HCT116 (cell line): ENCODE measurements around the gene MAPRE2. TPM values are rescaled to one million over a fixed set of nuclear protein-coding genes. Genes with fewer than 3 reads are reported as not detected.

ENCODE experiments used
- ATAC-seq: fragments of 200-7000 bp; cut with Tn5 transposase; 2 replicates; pipeline ENCODE4 v1.9.1; 2020; ENCODE audit warnings: mild to moderate bottlenecking, moderate library complexity
- BruUV-seq: library from RNA; stranded (reverse); fragments of 400-500 nt; replicated peaks from 2 replicates; lab custom pipeline; 2021; lab: Mats Ljungman, UMichigan
- CTCF ChIA-PET: fragments of 300-600 bp; sonication (Branson Sonifier 250); formaldehyde crosslinking; loops from one replicate; lab custom pipeline; 2021; ENCODE audit warnings: antibody characterized with exemption; lab: Charles Lee
- POLR2A ChIA-PET: fragments of 300-600, 350-600 bp; sonication (Branson Sonifier 250); formaldehyde crosslinking; loops from one replicate; lab custom pipeline; 2021; ENCODE audit warnings: antibody characterized with exemption; lab: Charles Lee
- RAD21 ChIA-PET, 2 experiments: fragments of 300-600 bp; sonication (Branson Sonifier 250); formaldehyde crosslinking; loops; one replicate each; lab custom pipeline; 2023; ENCODE audit warnings: low total read pairs in 2 of 2; ENCODE audit not compliant: uncharacterized antibody in 2 of 2, unreplicated experiment in 2 of 2, low non-redundant PET in 1 of 2; lab: Charles Lee
- DNase-seq: peaks from one replicate; pipeline ENCODE4 v3.0.0-alpha.2; 2010; ENCODE audit warnings: low read depth, low spot score
- H2AFZ ChIP-seq: fragments of 200-600 bp; shearing (Covaris generic), sonication (generic); 2 replicates; pipeline ENCODE4 v1.6.1; 2017; ENCODE audit warnings: low read depth, mixed run types, mixed read lengths, antibody characterized with exemption, low read length; ENCODE audit not compliant: poor library complexity, severe bottlenecking
- H3K27ac ChIP-seq: 2 replicates; pipeline ENCODE4 v1.5.1; 2012; ENCODE audit warnings: low read depth, low read length
- H3K27me3 ChIP-seq: fragments of 200-600 bp; sonication (generic); 2 replicates; pipeline ENCODE4 v1.6.1; 2016; ENCODE audit warnings: mixed run types, low read length, mixed read lengths; ENCODE audit not compliant: insufficient read depth
- H3K36me3 ChIP-seq, 2 experiments: fragments of 200-500 bp in 1 of 2; fragments of 200-600 bp in 1 of 2; sonication (Bioruptor generic) in 1 of 2; sonication (generic) in 1 of 2; 2 replicates each; pipeline versions ENCODE4 v1.5.1 to v1.6.1; 2014 to 2016; ENCODE audit warnings: low read length in 2 of 2, inconsistent platforms in 1 of 2, mixed read lengths in 1 of 2, mixed run types in 1 of 2; ENCODE audit not compliant: insufficient read depth in 2 of 2, control insufficient read depth in 1 of 2
- H3K4me1 ChIP-seq, 2 experiments: fragments of 200-600 bp in 1 of 2; sonication (generic) in 1 of 2; 2 replicates each; pipeline versions ENCODE4 v1.5.1 to v1.6.1; 2012 to 2017; ENCODE audit warnings: low read length in 2 of 2, inconsistent platforms in 1 of 2, mild to moderate bottlenecking in 1 of 2, mixed read lengths in 1 of 2, mixed run types in 1 of 2, moderate library complexity in 1 of 2; ENCODE audit not compliant: insufficient read depth in 2 of 2, control insufficient read depth in 1 of 2
- H3K4me2 ChIP-seq: fragments of 200-600 bp; sonication (generic); 2 replicates; pipeline ENCODE4 v1.6.1; 2017; ENCODE audit warnings: mixed run types, low read length, mixed read lengths
- H3K4me3 ChIP-seq, 2 experiments: fragments of 200-600 bp in 1 of 2; sonication (generic) in 1 of 2; replicated peaks in 1 of 2; 2 replicates each; pipeline ENCODE4 v1.5.1; 2011 to 2016; ENCODE audit warnings: low read length in 2 of 2, control low read depth in 1 of 2, low read depth in 1 of 2, mild to moderate bottlenecking in 1 of 2, mixed read lengths in 1 of 2, mixed run types in 1 of 2
- H3K79me2 ChIP-seq: fragments of 200-600 bp; sonication (generic); 2 replicates; pipeline ENCODE4 v1.6.1; 2017; ENCODE audit warnings: mild to moderate bottlenecking, mixed run types, low read length, moderate library complexity, mixed read lengths; ENCODE audit not compliant: insufficient read depth
- H3K9ac ChIP-seq: fragments of 200-600 bp; sonication (generic); 2 replicates; pipeline ENCODE4 v1.6.1; 2016; ENCODE audit warnings: low read length, mixed read lengths
- H3K9me2 ChIP-seq: fragments of 200-600 bp; sonication (generic), shearing (Covaris generic); 2 replicates; pipeline ENCODE4 v1.6.1; 2017; ENCODE audit warnings: mixed run types, mild to moderate bottlenecking, moderate library complexity; ENCODE audit not compliant: insufficient read depth
- H3K9me3 ChIP-seq, 2 experiments: fragments of 200-500 bp in 1 of 2; fragments of 200-600 bp in 1 of 2; sonication (Bioruptor generic) in 1 of 2; sonication (generic) in 1 of 2; 2 replicates each; pipeline ENCODE4 v1.6.1; 2014 to 2017; ENCODE audit warnings: low read length in 2 of 2, mixed read lengths in 2 of 2, inconsistent platforms in 1 of 2, low read depth in 1 of 2, mild to moderate bottlenecking in 1 of 2, mixed run types in 1 of 2, moderate library complexity in 1 of 2; ENCODE audit not compliant: control insufficient read depth in 1 of 2, insufficient read depth in 1 of 2
- H4K20me1 ChIP-seq: fragments of 200-600 bp; sonication (generic), shearing (Covaris generic); 2 replicates; pipeline ENCODE4 v1.6.1; 2017; ENCODE audit warnings: mixed run types, mild to moderate bottlenecking, moderate library complexity; ENCODE audit not compliant: insufficient read depth
- CBX3 ChIP-seq: IDR thresholded peaks from 2 replicates; pipeline ENCODE4 v1.6.1; 2012; ENCODE audit warnings: low read depth
- CTCF ChIP-seq, 3 experiments: fragments of 200-600 bp in 1 of 3; sonication (generic) in 1 of 3; IDR thresholded peaks in 2 of 3; conservative IDR thresholded peaks in 1 of 3; 2 replicates each; pipeline ENCODE4 v1.5.1; 2012 to 2017; ENCODE audit warnings: low read depth in 2 of 3, low read length in 2 of 3, antibody characterized with exemption in 1 of 3, borderline replicate concordance in 1 of 3, control low read depth in 1 of 3, mild to moderate bottlenecking in 1 of 3, mixed read lengths in 1 of 3, mixed run types in 1 of 3, moderate library complexity in 1 of 3; ENCODE audit not compliant: insufficient read depth in 1 of 3
- EGR1 ChIP-seq: IDR thresholded peaks from 2 replicates; pipeline ENCODE4 v1.6.1; 2012; ENCODE audit warnings: low read depth
- EZH2 ChIP-seq: fragments of 200-600 bp; sonication (generic); IDR thresholded peaks from 2 replicates; pipeline ENCODE4 v1.6.1; 2017; ENCODE audit warnings: antibody characterized with exemption, mixed run types
- EZH2phosphoT487 ChIP-seq: fragments of 200-600 bp; IDR thresholded peaks from 2 replicates; pipeline ENCODE4 v1.6.1; 2018; ENCODE audit warnings: antibody characterized with exemption, borderline replicate concordance
- FOSL1 ChIP-seq: IDR thresholded peaks from 2 replicates; pipeline ENCODE4 v1.6.1; 2012; ENCODE audit warnings: low read depth
- JUND ChIP-seq: IDR thresholded peaks from 2 replicates; pipeline ENCODE4 v1.6.1; 2012
- POLR2A ChIP-seq: IDR thresholded peaks from 2 replicates; pipeline ENCODE4 v1.7.0; 2011; ENCODE audit warnings: borderline replicate concordance; ENCODE audit not compliant: insufficient read depth, insufficient read length; ENCODE audit errors: extremely low read depth
- POLR2AphosphoS5 ChIP-seq: IDR thresholded peaks from 2 replicates; pipeline ENCODE4 v1.6.1; 2011; ENCODE audit warnings: mild to moderate bottlenecking, low read depth, low read length, moderate library complexity
- RAD21 ChIP-seq: IDR thresholded peaks from 2 replicates; pipeline ENCODE4 v1.6.1; 2012; ENCODE audit warnings: low read depth, mild to moderate bottlenecking
- REST ChIP-seq: IDR thresholded peaks from 2 replicates; pipeline ENCODE4 v1.6.1; 2012; ENCODE audit warnings: low read depth
- TCF7L2 ChIP-seq: IDR thresholded peaks from 2 replicates; pipeline ENCODE4 v1.7.0; 2011; ENCODE audit warnings: borderline replicate concordance, inconsistent platforms; ENCODE audit not compliant: insufficient read depth, insufficient read length; ENCODE audit errors: extremely low read depth
- ZFX ChIP-seq: fragments of 450-650 bp; IDR thresholded peaks from 2 replicates; pipeline ENCODE4 v1.6.1; 2017
- intact Hi-C: fragments of 100-400 bp; cut with micrococcal nuclease; formaldehyde crosslinking; loops from 2 replicates; pipeline ENCODE4 v1.10.0; 2022
- total RNA-seq: library from RNA; stranded (reverse); gene quantifications from one replicate; pipeline ENCODE4 v1.2.1, GENCODE V29; 2021; ENCODE audit not compliant: unreplicated experiment
- TF ChIP-seq, protein P1 (sequence below): IDR thresholded peaks from 2 replicates; pipeline ENCODE4 v1.6.1; 2012
- TF ChIP-seq, protein P2 (sequence below): IDR thresholded peaks from 2 replicates; pipeline ENCODE4 v1.6.1; 2012

Gene MAPRE2
- total RNA-seq, 1 experiment from 2014 or later: 17.2 TPM

GRCh38 chr18:35050705-35051195 is 9.5 kb downstream of the MAPRE2 start:
- no peak overlapping the region for H3K4me3 ChIP-seq
- H3K79me2 ChIP-seq: 0 out of 2 replicates have a peak, but pooled peaks cover 2% of the 10 kb centered on the region
- intact Hi-C loops: no loop called here
- no peak overlapping the region for H3K27ac ChIP-seq
- H3K9ac ChIP-seq: no peak overlapping the region
- no peaks in the 10 kb centered on the region for H3K36me3 ChIP-seq
- no peaks in the 10 kb centered on the region for H3K9me2 ChIP-seq
- no peaks in the 10 kb centered on the region for H3K9me3 ChIP-seq
- ATAC-seq (no peak), DNase-seq (no peak)
- BruUV-seq: no TSS peak
- TF ChIP-seq FOSL1: no peak
- TF ChIP-seq, protein P1, sequence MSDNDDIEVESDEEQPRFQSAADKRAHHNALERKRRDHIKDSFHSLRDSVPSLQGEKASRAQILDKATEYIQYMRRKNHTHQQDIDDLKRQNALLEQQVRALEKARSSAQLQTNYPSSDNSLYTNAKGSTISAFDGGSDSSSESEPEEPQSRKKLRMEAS: no peak
- TF ChIP-seq, protein P2, sequence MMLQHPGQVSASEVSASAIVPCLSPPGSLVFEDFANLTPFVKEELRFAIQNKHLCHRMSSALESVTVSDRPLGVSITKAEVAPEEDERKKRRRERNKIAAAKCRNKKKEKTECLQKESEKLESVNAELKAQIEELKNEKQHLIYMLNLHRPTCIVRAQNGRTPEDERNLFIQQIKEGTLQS: no peak
- no peak for TF ChIP-seq CTCF (IDR thresholded peaks at IDR 0.05 in 2 of 3, conservative IDR thresholded peaks at IDR 0.05 in 1 of 3; ENCODE audit: borderline replicate concordance in 1 of 3, insufficient read depth in 1 of 3, low read depth in 2 of 3, low read length in 2 of 3)
- TF ChIP-seq CBX3: no peak
- no peak for TF ChIP-seq REST
- TF ChIP-seq EGR1: no peak
- TF ChIP-seq EZH2: no peak
- no peak for TF ChIP-seq ZFX
- no peak for TF ChIP-seq POLR2A
- no peak for TF ChIP-seq TCF7L2
- TF ChIP-seq POLR2AphosphoS5: no peak
- TF ChIP-seq EZH2phosphoT487: no peak
- TF ChIP-seq JUND: no peak
- TF ChIP-seq RAD21: no peak
- H3K4me1 ChIP-seq: no peaks in the 10 kb centered on the region
- H3K27me3 ChIP-seq: no peaks in the 10 kb centered on the region
- ChIA-PET CTCF (no interaction called here), RAD21 (no interaction called here), POLR2A (interaction anchor here (1.2 kb wide), 1 partner anchor 9 kb away, joined by 3 read pairs; the partner anchor contains the start of gene MAPRE2)
- H3K4me2 ChIP-seq: no peak overlapping the region
- H4K20me1 ChIP-seq: no peaks in the 10 kb centered on the region
- H2AFZ ChIP-seq: no peak overlapping the region
